ENCODE results near the gene MORN2.
"Not testable (repeated sequence)": the region's sequence is repeated elsewhere in the genome, so short reads cannot be mapped to it uniquely, and the experiment has no call there.

MORN2 gene

DNA sequence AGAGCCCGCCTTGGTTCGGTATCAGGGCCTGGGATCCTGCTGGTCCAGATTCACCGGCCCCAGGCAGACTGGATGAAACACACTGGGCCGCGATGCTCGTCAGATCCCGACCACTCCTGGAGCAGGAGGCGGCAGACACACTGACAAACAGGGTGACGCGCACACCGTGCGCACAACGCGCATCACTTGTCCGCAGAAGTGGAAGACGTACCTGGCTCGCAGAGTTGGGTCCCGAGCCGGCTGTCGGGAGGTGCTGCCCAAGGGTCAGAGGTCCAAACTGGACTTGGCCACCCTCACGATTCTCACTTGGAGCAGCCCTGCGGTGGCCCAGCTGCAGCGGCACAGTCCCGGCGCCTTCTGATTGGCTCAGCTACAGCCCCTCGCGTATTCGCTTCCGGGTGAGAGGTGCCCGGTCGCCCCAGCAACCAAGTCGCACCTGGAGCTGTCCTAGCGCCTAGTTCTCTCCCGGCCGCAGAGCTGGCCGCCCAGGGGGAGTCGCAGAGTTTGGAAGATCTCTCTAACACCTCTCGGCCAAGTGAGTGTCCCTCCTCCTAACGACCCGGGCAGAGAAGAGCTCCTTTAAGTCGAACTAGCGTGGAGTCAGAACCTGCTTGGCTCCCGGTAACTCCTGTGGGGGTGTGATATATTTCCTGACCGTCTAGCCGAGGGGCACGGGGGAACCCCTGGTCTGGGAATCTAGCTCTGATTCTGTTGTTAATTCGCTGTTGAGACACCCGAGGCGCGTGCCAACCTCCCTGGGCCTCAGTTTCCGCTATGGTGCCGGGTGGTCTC lies at the start of gene MORN2, which contains the start of gene DHX57:
TSS of gene MORN2 (plus strand) at position 401 of the 792 bp plus-strand sequence.
TSS of gene DHX57 (minus strand) at position 359 of the 792 bp plus-strand sequence. CDS start 7,529 bp downstream, outside the sequence.
- DNase-seq, result peak; percentile 93

DNA sequence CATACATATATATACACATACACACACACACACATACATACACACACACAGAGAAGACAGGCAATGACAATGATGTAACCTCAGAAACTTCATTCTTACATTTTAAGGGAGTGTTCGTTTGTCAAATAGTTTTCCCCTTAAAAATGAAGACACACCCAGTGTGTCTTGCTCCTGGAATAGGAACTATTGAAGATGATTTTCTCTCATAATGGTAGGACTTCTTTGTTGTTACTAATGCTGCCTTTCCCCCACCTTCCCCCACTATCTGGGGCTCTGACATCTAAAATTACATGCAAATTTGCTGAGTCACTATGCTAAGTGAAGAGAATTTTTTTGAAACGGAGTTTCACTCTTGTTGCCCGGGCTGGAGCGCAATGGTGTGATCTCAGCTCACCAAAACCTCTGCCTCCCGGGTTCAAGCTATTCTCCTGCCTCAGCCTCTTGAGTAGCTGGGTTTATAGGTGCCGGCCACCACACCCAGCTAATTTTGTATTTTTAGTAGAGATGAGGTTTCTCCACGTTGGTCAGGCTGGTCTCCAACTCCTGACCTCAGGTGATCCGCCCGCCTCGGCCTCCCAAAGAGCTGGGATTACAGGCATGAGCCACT lies 48.1 kb upstream of the MORN2 start:
- not testable (repeated sequence) for DNase-seq

DNA sequence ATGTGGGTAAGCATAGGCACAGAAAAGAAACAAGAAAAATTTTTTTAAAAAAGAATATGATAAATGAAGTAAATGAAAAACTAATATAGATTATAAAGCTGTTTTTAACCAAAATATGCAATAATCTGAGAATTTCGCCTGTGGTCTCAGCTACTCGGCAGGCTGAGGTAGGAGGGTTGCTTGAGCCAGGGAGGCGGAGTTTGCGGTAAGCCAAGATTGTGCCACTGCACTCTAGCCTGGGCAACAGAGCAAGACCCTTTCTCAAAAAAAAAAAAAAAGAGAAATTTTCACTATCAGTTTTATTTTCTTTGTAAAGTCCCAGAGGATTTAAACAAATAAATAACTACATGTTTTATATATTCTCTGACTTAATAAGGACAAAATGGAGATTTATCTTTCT lies 47.3 kb upstream of the MORN2 start:
- DNase-seq, result no peak

DNA sequence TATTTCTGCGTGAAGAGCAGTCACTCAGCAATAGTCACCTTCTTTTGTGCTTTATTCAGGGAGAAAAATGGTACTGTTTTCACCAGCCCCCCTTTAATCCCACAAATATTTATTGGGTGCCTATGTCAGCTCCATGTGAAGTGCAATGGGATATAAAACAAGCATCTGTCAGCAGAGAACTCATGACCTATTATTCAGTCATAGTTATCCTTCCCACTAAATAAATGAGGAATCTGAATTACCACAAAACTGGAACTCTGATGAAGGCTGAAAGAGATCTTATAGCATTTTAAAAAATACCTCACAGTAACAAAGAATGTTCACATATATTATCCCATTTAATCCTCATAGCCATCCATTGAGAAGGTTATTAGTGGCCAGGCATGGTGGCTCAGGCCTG lies 45.8 kb upstream of the MORN2 start:
- DNase-seq, result no peak

DNA sequence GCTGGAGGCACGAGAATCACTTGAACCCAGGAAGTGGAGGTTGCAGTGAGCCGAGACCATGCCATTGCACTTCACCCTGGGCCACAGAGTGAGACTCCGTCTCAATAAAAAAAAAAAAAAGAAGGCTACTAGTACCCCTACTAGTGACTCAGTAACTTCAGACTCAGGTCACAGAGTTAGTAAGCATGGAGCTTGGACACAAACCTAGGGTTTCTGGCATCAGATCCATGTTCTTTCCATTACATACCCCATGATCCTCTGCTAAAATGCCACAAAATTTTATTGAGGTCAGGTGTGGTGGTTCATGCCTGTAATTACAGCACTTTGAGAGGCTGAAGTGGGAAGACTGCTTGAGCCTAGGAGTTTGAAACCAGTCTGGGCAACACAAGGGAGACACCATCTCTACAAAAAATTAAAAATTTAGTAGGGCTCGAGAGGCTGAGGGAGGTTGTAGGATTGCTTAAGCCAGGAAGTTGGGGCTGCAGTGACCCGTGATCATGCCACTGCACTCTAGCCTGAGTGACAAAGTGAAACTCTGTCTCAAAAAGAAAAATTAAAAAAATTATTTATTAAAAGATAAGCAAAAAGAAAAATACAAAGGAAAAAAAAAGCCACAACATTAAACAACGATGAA lies 45.1 kb upstream of the MORN2 start:
- no peak for DNase-seq

DNA sequence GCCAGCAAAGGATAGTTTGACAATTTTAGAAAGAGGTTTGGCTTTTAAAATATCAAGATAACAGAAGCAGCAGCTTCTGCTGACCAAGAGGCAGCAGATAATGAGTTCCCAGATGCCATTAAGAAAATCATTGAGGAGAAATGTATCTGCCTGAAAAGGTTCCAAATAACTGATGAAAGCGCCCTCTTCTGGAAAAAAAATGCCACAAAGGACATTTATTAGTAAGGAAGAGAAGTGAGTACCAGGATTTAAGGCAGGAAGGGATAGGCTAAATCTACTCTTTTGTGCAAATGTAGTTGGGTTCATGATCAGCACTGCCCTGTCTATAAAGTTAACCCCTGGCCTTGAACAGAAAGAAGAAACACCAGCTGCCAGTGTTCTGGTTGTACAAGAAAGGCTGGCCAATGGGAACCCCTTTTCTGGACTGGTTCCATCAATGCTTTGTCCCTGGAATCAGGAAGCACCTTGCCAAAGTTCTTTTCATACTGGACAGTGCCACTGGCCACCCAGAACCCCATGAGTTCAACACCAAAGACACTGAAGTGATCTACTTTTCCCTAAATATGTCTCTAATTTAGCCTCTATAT lies 40.7 kb upstream of the MORN2 start:
- DNase-seq, result no peak

DNA sequence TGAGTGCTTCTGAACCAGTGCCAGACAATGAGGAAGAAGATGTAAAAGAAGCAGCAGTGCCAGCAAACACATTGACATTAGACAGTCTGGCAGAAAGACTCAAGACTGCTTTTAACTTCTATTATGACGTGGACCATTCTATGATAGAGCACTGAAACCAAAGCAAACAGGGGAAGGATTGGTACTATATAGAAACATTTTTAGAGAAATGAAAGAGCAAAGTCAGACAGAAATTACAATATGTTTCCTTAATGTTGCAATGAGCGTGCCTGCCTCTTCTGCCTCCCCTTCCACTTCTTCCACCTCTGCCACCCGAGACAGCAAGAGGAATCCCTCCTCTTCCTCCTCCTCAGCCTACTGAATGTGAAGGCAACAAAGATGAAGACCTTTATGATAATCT lies 39.8 kb upstream of the MORN2 start:
- DNase-seq, result no peak

DNA sequence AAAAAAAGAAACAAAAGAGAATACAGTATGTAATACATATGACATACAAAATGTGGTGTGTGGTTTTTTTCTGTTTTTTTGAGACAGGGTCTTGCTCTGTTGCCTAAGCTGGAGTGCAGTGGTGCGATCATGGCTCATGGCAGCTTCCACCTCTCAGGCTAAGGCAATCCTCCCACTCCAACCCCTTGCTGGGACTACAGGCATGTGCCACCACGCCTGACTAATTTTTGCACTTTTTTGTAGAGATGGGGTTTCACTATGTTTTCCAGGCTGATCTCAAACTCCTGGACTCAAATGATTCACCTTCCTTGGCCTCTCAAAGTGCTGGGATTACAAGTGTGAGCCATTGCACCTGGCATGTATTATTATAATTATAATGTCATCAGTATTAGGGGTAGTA lies 39.0 kb upstream of the MORN2 start:
- DNase-seq, result no peak

DNA sequence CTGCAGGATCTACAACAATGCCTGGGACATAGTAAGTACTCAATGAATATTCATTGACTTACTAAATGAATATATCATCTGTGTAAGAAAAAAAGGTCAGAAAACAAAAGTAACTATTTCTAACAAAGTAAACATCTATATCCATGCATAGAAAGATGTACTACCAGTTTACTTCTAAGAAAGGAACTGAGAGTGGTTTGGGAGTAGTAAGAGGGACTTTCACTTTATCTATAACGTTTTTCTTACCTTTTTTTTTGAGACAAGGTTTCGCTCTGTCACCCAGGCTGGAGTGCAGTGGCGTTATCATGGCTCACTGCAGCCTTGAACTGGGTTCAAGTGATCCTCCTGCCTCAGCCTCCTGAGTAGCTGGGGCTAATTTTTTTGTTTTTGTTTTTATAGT lies 25.7 kb upstream of the MORN2 start:
- DNase-seq, result no peak

DNA sequence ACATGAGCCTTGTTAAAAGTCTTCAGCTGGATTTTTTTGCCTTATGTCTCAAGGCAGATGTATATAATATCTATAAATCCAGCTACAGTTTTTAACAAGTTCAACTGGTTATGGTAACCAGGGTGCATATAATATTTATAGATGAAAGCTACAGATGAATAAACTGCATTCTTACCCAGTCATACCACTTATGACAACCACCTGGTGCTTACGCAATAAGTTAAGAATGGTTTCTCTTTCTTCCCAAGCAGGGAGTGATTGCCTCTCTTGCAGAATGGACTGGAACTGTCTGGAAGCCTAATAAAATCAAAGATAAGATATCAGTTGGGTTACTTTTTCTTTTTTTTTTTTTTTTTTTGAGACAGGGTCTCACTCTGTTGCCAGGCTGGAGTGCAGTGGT lies 19.6 kb upstream of the MORN2 start:
- DNase-seq, result no peak

DNA sequence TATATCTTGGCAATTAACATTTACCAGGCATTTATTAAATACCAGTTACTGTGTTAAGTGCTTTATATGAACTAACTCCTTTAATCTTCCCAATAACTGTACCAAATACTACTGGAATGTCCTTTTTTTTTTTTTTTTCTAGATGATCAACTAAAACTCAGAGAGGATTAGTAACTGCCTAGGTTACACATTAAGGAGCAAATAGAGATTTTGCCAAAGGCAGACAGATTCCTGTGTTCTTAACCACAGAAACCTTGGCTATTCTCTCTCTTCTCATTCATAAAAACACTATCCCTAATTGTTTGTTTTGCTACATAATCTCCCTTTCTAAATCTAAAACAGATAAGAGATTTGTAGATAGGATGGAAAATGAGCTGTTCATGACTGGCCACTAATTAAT lies 13.3 kb upstream of the MORN2 start:
- no peak for DNase-seq

DNA sequence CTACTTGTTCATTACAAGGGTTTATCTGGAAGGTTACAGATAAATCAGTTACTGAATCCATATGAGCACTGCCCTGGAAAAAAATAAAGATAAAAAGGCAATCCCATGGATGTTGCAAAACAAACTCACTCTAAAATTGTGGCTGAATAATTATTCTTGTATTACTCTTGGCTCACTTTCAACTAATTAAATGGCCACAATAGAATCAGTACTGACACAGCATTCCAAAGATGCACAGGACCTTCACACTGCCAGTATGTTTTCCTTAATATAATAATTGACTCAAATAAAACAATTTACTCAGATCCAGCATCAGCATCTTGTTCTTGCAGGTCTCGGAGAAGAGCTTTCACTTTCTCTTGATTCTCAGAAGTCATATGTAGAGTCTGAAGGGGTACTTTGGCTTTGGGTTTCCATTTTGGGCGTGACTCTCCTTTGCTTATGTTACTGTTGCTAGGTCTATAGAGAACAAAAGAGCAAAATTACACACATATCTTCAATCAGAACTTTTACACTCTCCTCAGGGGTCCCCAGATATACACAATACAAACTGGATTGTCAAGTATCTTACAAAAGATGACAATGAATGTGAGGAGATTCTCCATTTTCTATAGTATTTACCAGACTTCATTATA lies 12.6 kb upstream of the MORN2 start:
- no peak for DNase-seq

DNA sequence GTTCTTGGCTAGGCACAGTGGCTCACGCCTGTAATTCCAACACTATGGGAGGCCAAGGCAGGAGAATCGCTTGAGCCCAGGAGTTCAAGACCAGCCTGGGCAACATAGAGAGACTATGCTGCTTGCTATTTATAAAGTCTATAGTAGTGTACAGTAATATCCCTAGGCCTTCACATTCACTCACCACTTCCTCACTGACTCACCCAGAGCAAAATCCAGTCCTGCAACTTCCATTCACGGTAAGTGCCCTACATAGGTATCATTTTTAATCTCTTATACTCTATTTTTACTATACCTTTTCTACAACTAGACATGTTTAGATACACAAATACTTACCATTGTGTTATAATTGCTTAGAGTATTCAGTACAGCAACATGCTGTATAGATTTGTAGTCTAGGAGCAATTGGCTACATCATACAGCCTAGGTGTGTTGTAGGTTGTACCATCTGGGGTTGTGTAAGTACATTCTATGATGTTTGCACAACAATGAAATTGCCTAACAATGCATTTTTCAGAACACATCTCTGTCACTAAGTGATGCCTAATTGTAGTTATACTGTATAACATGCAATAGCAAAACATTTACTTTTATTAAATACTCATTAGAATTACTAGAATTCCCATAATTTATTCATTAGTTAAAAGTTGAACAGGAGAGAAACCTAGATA lies 8.9 kb upstream of the MORN2 start:
- DNase-seq, result no peak

DNA sequence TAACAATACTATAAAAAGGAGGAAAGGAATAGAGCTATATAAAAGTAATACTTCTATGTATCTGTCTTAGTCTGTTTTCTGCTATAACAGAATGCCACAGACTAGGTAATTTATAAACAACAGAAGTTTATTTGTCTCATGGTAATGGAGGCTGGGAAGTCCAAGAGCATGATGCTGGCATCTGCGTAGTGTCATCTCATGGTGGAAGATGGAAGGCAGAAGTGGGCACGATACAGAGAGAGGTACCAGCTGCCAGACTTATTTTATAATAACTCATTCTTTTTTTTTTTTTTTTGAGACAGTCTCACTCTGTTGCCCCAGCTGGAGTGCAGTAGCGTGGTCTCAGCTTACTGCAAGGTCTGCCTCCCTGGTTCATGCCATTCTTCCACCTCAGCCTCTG lies 4.3 kb upstream of the MORN2 start:
- no peak for DNase-seq

DNA sequence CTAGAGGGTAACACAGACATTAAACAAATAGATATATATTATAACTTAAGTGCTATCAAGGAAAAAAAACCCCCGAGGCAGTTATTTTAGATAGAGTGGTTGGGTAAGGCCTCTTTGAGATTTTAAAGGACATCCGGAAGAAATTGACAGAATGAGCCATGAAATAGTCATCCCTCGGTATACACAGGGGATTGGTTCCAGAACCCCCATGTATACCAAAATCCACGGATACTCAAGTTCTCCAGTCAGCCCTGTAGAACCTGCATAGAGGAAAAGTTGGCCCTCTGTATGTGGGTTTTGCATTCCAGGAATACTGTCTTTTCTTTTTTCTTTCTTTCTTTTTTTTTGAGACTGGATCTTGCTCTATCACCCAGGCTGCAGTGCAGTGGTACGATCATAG lies 2.0 kb upstream of the MORN2 start:
- no peak for DNase-seq

DNA sequence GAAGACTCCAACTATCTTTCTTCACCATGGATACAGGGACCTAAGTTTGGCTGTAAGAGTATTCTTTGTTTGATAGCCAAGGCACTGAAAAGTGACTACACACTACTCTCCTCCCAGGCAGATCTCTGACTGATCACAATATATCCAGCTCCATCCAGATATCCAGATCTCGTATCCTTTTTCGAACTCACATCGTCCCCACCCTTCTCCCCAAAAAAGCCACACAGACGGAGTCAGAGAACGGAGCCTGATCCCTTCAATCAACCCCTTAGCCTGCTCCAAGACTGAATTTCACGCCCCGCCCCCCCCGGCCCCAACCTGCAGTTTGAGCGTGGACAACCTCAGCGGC lies 575 bp upstream of the MORN2 start:
- no peak for DNase-seq

DNA sequence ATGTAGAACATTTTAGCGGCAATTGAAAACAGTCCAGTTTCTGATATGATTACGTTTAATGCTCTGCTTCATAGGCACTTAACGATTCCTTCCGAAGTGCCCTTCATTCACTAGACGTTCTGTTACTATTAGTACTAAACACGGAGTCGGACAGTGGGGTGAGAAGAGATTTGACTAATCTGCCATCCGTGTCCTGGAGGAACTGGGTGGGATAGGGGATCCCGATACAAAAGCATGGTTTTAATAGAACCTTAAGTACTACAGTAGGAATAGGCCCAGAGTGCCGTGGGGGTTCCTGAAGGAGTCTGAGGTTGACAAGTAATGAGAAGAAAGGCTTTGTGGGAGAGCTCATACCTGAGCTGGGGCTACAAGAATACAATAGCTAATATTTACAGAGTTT lies 631 bp downstream of the MORN2 start:
- no peak for DNase-seq

DNA sequence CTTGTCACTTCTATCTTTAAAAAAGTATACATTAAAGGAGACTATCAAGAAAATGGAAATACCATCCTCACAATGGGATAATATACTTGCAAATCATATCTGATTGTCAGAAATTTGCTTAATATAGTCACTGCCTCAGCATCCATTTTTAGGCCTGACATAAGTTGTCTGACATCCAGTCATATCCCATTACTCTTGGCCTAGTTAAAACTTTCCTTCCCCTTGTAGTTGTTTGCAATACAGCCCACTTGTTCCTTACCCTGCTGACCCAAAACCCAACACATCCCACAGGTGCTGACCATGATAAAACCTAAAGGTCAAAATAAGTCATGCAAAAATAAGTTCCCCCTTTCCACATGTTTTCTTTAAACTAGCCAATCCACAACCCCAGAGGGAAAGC lies 10.3 kb downstream of the MORN2 start:
- no peak for DNase-seq

DNA sequence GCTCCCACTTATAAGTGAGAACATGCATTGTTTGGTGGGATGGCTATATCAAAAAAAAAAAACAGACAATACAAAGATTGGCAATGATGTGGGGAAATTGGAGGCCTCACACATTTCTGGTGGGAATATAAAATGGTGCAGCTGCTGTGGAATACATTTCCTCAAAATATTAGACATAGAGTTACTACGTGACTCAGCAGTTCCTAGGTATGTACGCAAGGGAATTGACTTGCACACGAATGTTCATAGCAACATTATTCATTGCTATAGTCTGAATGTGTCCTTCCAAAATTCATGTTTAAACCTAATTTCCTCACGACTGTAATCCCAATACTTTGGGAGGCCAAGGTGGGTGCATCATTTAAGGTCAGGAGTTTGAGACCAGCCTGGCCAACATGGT lies 11.6 kb downstream of the MORN2 start:
- no peak for DNase-seq

DNA sequence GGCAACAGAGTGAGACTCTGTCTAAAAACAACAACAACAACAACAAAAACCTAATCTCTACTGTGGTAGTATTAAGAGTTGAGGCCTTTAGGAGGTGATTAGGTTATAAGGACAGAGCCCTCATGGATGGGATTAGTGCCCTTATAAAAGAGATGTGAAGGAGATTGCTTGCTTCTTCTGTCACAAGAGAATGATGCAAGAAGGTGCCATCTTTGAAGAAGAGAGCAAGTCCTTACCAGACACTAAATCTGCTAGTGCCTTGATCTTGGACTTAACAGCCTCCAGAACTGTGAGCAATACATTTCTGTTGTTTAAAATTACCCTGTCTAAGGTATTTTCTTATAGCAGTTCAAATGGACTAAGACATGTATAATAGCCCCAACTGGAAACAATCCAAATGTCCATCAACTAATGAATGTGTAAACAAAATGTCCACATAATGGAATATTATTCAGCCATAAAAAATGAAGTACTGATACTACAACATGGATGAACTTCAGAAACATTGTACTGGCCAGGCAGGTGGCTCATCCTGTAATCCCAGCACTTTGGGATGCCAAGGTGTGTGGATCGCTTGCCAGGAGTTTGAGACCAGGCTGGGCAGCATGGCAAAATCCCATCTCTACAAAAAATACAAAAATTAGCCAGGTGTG lies 12.3 kb downstream of the MORN2 start:
- DNase-seq, result no peak

DNA sequence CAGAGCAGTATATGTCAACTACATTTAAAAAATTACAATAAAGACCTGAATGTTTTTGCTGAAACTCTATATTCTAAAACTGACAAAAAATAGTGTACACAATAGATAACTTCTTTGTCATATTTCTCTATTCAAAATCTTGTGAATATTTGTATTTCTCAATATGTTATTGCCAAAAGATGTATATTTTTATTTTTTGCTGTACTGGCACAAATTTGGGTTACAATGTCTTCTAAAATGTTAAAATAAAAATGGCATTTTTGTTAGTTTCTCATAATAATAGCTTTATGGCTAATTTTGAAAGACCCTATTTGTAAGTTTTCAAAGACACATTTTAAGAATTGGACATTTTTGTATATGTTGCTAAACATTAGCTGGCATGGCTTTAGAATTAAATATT lies 13.3 kb downstream of the MORN2 start:
- DNase-seq, result no peak

DNA sequence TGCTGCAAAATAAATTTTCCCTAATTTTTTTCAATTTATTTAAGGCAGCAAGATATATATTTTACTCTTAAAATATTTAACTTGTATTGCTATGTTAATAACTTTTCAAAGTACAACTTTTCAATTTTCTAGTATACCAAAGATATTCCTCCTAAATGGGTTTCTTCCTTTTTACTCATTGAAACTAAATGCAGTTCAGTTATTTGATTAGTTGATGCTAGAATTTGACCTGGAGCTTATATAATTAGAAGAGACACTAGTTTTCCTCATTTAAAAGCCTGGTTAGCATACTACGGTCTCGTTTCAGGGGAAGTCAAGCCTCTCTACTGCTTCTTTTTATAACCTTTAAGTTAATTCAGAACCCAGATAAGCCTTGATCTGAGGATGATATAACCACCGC lies 13.8 kb downstream of the MORN2 start, which contains the start of gene ARHGEF33:
TSS of gene ARHGEF33 (plus strand) at position 301 of the 400 bp plus-strand sequence. CDS start 29,573 bp downstream, outside the sequence.
- DNase-seq, result no peak
